IPS DF 4.7 (cell line): Measurements from ENCODE around the gene UNC45A.
A peak's percentile ranks its signal among the peaks of the same experiment; 100 is the strongest.
"Not testable (repeated sequence)": the region's sequence is repeated elsewhere in the genome, so short reads cannot be mapped to it uniquely, and the experiment has no call there.

ENCODE experiments used
- DNase-seq: peaks from one replicate; pipeline ENCODE4 v3.0.0-alpha.2; 2013; ENCODE audit warnings: low spot score; ENCODE audit errors: extremely low read depth

UNC45A gene

DNA sequence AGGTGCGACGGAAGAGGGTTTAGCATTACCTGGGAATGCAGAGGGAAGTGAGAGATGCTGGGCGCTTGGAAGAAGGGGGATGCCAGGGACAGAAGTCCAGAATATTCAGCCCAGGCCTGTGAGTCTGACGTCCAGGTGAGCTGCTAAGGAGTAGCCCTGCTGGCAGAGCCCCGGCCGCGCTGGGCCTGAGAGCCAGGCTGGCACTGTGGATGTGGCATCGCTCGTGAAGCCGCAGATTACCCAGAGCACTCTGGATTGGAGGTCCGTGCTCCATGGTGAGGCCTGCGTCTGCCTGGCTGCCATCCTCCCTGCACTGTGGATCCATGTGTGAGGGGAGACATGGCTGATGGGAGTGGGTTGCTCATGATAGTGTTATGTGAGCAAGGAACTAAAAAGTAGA, 17.5 kb upstream of the UNC45A start:
- DNase-seq = no peak

DNA sequence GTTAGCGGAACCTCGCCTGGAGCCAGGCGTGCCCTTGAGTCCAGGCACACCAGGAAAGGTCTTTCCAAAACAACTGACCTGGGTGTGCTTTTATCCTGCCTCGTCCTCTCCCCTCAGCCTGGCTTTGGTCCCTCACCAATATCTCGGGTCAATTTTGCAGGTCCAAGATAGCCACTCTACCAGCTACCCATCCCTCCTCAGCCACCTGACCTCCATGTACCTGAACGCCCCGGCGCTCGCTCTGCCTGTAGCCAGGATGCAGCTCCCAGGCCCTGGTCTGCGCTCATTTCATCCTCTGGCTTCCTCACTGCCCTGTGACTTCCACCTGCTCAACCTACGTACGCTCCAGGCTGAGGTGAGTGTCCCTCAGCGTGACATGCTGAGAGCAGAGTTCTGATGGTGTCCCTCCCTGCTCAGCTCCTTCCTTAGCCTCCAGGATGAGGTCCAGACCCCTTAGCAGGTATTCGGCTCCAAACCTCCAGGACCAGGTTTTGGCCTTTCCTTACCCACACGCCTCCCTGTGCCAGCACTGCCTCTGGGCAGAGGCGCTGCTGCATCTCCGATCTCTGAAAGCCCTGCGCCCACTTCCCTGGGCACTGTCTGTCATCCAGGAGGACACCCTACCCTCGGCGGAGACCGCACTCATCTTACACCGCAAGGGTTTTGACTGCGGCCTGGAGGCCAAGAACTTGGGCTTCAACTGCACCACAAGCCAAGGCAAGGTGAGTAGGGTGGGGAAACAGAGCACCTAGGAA, 16.9 kb upstream of the UNC45A start:
- no peak for DNase-seq

DNA sequence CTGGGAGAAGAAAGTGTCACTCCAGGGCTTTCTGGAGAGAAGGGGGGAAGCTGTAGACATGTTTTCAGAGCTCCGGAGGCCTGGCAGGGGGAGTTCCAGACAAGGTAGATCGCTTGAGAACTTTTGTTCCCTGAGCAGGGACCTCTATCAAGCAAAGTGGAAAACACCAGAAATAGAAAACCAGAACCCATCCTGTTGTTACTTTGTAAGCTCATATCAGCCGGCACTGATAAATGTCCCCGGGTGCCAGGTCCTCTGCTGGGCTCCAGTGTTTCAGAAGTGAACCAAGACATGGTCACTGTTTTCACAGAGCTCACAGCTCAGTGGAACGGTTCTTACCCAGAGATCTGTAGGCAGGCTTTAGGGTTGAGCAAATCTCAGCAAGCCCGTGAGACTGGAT, 16.2 kb upstream of the UNC45A start:
- no peak for DNase-seq

DNA sequence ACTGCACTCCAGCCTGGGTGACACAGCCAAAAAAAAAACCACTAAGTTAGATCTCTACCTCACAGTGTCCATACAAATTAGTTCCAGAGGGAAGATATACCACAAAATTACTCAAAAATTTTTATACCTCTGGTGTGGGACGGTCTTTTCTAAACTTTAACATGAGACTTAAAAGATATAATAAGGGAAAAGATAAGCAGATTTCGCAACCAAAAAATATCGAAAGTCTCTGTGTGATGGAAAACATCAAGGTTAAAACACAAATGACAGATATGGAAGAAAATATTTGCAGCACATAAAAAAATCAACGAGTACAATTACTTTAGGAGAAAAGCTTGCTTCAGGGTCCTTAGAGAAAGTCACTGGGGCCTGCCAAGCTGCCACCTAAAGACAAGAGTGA, 13.2 kb upstream of the UNC45A start:
- no peak for DNase-seq

DNA sequence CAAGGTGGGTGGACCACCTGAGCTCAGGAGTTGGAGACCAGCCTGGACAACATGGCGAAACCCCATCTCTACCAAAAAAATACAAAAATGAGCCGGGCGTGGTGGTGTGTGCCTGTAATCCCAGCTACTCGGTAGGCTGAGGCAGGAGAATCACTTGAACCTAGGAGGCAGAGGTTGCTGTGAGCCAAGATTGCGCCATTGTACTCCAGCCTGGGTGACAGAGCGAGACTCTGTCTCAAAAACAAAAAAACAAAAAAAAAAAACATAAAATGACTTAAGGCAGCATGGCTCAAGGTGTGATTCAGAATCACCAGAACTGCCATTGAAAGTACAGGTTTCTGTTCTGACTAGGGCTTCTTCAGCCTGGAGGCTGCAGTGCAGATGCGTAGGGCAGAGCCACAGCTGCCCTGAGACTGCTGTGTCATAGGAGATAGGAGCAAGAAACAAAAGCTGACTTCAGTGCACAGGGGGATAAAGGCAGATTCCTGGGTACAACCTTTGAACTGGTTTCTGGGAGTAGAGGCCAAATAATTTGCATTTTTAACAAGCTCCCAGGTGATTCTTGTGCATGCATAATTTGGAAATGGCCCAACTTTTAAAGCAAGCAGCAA, 12.3 kb upstream of the UNC45A start:
- not testable (repeated sequence) for DNase-seq

DNA sequence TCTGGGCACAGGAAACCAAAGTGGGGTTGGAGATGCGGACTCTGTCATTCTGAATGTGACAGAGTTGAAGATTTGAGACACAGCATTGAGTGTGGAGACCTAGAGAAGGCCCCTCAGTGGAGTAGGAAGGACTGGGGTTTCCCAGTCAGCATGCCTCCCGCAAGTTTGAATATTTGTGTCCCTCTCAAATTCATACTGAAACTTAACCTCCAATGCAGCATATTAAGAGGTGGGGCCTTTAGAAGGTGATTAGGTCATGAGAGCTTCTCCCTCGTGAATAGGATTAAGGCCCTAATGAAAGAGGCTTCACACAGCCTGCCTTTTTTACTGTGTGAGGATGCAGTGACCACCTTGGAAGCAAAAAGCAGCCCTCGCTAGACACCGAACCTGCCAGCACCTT, 10.7 kb upstream of the UNC45A start:
- DNase-seq = no peak

DNA sequence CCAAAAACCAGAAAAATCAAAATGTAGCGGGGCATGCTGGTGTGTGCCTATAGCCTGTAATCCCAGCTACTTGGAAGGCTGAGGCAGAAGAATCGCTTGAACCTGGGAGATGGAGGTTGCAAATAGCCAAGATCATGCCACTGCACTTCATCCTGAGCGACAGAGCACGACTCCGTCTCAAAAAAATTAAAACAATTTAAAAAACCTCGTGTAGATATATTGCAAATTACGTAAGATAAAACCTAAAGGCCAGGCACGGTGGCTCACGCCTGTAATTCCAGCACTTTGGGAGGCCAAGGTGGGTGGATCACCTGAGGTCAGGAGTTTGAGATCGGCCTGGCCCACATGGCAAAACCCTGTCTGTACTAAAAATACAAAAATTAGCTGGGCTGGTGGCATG, 8.3 kb upstream of the UNC45A start:
- DNase-seq = not testable (repeated sequence)

DNA sequence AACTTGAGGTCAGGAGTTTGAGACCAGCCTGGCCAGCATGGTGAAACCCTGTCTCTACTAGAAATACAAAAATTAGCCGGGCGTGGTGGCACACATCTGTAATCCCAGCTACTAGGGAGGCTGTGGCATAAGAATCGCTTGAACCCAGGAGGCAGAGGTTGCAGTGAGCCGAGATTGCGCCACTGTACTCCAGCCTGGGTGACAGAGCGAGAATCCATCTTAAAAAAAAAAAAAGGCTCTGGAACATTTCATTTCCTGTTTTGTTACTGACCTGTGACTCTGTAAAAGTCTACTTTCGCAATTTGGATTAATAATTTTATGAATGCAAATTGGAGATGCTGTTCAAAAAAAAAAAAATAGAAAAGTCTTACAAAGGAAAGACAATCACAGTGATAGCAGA, 7.0 kb upstream of the UNC45A start:
- DNase-seq = not testable (repeated sequence)

DNA sequence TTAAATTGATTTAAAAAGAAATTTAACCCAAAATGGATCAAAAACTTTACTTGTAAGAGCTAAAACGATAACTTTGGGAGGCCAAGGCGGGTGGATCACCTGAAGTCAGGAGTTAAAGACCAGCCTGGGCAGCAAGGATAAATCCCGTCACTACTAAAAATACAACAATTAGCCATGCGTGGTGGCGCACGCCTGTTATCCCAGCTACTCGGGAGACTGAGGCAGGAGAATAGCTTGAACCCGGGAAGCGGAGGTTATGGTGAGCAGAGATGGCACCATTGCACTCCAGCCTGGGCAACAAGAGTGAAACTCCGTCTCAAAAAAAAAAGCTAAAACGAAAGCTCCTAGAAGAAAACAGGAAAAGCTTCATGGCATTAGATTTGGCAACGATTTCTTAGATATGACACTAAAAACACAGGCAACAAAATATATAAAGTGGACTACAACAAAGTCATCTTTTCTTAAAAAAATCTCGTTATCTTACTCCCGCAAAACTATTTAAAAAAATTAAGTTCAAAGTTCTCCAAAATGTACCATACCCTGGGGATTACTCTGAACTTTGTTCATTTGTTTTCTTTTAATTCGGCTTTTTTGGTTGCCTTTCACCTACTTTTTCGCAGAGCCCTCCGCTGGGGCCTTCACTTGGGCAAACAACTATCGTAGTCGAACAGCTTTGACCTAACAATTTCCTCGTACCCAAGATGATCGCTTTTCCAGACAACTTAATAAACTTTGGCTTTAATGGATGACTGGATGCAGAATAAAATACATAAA, 5.7 kb upstream of the UNC45A start:
- no peak for DNase-seq

DNA sequence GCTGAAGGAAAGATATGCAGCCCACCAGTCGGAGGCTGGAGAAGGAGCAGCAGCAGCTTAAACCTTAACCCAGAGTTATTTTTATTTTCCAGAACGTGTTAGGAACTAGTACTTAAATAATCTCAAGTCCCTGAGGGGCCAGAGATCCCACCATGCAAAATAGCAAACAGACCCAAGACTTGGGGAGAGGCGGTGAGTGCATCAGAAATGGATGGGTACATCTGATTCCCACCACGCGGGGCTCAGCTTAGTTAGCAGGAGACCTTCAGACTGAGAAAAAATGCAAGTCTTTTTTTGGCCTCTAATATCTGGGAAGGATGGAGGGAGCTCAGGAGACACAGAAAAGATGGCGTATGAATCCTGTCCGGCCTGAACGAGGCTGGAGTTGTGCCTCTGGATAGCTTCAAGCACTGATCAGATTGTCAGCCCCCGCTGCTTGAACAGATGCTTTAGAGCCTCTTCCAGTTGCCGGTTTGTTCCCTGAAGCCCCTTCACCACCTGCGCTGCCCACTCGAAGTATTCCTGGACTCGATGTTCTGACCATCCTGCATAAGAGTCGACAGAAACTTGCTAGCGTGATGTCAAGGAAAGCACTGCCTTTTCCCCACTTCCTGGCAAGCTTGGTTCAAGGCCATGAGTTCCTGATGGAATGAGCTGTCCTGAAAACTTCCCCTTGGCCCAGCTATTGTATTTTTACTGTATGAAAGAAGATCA, 4.1 kb upstream of the UNC45A start:
- no peak for DNase-seq

DNA sequence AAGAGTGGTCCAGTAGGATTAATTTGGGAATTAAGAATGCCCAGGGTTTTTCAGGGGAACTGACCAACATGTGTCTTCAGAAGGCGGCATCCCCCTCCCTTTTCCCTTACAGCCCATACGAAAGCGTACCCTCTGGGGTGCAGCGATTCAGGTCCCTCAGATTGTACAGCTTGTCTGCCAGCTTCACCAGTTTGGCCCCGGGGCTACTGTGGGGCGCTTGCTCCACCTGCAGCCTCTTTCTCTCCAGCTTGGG, 3.6 kb upstream of the UNC45A start:
- no peak for DNase-seq

DNA sequence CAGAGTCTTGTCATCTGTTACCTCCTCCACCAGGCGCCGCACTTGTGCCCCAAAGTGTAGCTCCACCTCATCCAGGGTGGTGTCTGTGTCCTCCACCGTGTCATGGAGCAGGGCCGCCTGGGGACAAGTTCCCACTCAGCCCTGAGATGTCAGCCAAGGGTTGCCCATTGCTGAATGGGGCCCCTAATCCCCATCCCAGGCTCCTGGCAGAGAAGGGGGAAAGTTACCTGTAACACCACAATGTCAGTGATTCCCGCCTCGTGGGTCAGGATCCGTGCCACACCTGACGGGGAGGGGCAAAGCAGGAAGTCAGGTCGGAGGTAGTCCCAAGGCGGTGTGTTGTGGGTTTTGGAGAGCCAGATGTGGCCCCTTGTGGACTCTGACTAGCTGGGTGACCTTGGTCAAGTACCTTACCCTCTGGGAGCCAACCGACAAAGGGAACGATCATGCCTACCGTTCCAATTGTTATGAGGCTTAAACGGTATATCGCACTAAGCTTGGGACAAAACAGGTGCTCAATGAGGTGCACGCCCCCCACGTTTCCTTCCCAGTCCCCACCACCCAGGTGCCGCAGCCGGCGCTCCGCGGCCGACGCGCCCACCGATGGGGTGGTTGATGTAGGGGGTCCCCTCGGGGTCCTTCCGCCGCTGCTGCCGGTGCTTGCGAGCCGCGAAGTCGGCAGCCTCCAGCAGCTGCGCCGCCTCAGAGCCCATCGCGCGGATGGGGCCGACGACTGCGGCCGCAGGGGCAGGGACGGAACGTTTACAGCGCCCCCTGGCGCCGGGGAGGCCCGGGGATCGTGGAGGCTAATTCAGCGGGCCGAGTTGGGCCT, 3.0 kb upstream of the UNC45A start, which contains the start of gene HDDC3:
Gene HDDC3 (minus strand): TSS at position 722 of the 832 bp plus-strand sequence. CDS start 9 bp downstream, at position 713.
- peak; percentile 46 for DNase-seq

DNA sequence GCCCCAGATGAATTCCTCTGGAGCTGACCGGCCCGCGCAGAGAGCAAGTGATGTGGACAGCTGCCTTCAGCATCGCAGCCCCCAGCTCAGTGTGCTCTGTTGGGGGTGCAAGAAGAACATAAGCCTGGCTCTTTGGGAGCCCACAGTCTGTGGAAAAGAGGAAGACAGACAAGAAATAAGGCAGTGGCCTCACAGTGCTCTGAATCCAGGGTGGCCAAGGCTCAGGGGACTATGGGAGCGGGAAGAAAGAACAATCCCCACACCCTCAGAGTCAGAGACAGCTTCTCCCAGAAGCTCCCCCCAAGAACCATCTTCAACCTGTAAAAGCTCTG, 2.5 kb upstream of the UNC45A start:
- DNase-seq = no peak

DNA sequence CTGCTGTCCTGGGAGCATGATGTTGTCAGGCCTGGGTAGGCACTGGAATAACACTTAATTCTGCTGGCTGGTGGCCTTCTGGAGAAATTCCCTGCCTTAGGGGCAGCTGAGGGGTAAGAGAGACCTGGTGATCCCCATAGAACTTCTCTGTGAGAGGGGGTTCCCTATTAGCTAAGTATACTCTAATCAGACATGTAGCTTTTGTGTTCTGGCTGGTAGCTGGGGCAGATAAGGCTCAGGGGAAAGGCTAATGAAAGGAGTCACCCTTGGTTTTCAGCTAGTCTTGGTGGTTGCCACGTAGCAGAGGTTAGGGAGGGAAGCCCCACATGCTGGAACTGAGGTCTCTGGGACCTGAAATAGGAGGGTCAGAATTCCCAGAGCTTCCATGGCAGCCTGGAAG, 1.8 kb upstream of the UNC45A start:
- DNase-seq = no peak

DNA sequence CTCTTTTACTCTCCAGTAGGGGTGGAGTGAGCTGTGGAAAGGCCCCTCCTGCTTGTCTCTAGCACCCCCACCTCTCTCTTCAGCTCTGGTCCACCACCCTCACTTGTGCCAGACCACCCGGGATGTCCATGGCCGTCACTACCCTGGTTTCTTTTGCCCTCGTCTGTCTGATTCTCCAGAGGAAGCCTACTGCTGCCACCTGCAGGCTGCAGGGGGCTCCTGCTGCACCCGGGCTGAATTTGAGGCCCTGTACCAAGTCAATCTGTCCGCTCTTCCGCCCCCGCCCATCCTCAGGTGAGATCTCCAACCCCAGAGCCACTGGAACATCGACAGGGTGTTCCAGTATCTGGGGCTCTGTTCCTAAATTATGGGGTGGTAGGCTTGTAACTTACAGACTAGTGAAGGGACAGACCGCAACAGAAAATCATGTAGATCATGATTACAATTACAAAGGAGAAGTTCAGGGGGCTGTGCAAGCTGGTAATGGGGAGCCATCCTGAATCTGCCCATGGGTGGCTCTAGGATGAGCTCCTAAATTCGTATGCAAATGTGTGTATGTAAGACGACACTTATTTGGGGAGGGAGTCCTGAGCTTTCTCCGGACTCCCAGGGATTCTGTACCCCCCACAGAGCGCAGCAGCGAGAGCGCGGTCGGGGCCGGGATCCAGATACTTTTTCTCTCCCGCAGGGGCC, 683 bp upstream of the UNC45A start:
- no peak for DNase-seq

DNA sequence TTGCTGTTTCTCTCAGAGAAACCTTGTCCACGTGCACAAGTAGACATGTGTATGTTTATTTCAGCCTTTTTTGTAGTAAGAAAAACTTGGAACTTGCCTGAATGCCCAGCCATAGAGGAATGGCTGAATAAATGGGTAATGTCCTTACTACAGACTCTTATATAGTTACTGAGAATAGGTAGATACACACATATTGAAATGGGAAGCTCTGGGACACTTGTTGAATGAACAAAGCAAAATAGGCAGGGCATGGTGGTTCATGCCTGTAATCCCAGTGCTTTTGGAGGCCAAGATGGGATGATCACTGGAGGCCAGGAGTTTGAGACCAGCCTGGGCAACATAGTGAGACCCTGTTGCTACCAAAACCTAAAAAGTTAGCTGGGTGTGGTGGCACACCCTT, 1.7 kb downstream of the UNC45A start:
- DNase-seq = no peak

DNA sequence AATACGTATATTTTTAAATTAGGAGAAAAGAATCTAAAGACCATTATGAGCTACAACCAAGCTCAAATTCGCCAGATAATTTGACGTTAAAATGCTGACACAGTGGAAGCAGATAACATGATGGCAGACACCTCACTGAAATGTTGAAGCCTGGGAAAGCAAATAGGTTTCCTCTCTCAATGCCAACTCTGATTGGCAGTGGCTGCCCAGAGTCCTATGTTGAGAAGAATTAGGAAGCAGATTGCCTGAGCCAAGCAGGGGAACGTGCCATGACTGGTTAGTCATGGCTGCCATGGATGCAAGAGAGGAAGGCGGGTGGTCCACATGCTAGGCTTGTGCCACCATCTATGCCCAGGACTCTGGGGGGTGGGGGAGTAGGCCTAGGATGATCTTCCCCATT, 3.2 kb downstream of the UNC45A start:
- DNase-seq = no peak

DNA sequence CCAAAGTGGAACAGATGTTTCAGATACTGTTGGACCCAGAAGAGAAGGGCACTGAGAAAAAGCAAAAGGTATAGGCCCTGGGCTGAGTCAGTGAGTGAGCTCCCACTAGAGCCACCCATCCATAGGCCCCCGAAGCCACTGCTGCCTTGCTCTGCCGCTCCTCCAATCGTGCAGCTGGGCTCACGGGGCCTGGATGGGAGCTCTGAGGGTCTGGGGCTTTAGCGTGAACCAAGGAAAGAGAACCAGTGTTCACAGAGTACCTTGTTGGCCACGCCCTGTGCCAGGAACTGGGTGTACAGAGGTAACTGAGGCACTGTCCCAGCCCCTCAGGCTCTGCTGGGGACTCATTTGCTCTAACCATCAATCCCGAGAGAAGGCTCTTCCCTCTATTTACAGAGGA, 4.7 kb downstream of the UNC45A start:
- no peak for DNase-seq

DNA sequence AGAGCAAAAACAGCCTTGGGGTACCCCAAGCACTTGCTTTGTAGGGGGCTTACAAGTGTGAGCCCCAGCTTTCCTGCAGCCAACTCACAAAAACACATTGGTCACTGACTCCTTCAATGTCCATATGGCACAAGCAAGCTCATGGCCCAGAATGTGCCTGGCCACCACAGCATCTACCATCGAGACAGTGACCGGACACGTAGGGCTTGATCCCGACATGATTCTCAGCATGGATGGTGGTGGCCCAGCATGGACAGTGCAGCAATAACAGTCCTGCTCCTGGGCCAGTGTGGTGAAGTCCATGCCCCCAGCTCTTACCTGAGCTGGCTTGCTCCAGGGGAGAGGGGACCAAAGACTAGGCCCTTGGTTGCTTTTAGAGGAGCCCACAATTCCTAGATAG, 6.0 kb downstream of the UNC45A start:
- DNase-seq = no peak

DNA sequence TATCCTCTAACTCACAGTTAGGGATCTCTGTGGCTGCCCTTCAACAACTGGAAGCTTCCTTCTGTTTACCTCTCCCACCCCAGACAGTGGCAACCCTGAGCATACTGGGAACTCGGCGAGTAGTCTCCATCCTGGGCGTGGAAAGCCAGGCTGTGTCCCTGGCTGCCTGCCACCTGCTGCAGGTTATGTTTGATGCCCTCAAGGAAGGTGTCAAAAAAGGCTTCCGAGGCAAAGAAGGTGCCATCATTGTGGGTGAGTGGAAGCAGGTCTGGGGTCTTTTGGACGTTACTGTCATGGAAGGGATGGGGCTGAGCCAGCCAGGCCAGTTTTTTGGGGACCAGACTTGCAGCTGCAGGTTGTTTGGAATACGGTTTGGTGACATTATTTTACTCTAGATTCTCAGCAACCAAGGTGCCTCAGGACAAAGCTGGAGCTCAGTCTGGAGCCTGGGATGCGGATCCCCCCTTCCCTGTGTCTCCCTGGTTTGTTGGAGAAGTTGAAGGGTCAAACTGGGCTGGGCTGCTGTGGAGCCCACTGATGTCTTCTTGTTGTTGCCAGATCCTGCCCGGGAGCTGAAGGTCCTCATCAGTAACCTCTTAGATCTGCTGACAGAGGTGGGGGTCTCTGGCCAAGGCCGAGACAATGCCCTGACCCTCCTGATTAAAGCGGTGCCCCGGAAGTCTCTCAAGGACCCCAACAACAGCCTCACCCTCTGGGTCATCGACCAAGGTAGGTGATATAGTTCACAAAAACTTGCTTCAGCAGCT, 7.5 kb downstream of the UNC45A start:
- DNase-seq = no peak
